DLD1 (cell line): ENCODE results near the gene OGFOD3.

Experiments
- in situ Hi-C: cut with HindIII; loops from 2 replicates; pipeline ENCODE4 v1.10.0; 2017; ENCODE audit warnings: low sequenced_read_pairs

Gene OGFOD3

GRCh38 chr17:82408288-82408937 lies 10.0 kb downstream of the OGFOD3 start:
- in situ Hi-C loops: no loop called here

DNA sequence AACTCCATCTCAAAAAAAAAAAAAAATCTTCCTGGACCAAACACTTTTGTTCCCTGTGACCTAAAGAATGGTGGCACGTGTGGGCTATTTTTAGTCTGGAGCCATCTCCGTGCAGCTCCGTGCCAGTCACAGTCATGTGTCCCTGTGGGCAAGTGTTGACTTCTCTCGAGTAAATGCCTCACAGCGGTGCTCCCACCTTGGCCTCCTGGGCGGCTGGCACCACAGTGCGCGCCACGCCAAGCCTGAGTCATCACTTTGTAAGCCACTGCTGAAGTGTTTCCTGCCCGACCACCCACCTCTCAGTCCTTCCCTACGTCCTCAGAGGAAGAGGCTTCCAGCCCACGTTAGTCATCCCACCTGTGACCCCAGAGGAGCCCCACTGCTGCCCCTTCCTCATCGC lies 11.1 kb downstream of the OGFOD3 start:
- in situ Hi-C loops: no loop called here

- in situ Hi-C loops: no loop called here
Observed at GRCh38 chr17:82406131-82406671, 12.2 kb downstream of the OGFOD3 start.

DNA sequence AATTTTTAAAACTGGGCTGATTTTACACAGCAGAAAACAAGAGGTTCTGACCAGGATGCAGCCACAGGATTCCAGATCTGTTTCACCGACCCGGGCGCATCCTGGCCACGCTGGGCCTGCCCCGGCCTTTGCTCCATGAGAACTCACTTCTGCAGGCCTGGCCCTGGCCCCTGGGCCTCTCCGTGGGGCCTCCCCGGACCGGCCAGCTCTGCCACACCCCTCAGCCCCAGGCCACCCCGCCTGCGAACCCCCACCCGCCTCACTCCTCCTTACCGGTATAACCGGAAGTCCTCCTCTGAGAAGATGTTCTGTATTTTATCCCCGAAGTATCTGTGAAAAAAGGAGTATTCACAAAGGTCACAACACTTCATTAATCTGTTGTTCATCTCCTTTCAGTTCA lies 13.3 kb downstream of the OGFOD3 start:
- in situ Hi-C loops: no loop called here

DNA sequence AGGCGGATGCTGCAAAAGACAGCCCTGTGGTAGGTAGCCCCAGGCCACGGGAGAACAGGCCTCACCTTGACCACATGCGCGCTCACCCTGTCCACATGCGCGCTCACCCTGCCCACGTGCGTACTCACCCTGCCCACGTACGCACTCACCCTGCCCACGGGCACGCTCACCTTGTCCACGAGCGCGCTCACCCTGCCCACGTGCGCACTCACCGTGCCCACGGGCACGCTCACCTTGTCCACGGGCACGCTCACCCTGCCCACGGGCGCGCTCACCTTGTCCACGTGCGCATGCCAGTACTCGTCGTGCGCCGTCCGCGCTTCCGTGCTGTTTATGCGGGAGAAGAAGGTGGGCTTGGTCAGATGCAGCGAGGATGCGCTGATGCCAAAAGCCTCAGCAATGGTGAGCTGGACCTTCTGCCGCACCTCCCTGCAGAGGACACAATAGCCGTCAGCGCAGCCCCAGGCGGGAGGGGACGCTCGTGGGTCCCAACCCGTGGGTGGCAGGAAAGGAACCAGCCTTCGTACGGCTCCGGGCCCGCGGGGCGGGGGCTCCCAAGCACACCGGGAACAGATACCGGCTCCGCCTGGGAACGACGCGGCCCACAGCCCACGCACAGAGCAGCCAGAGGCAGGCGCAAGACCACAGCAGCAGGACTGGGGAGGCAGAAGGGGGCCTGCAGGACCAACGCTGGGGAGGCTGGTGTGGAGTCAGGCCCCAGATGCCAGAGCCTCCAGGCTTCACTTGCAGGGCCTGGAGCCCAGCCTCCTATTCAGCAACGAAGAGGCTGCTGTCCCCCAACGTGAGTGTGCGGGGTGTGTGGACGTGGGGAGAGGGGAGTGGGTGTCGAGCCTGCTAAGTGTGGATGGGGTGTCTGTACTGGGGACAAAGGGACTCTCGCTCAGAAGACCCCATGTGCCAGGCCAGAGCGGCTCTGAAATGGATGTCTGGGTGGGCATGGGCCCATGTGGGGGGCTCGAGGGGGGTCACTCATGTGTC lies 14.4 kb downstream of the OGFOD3 start:
- in situ Hi-C loops: no loop called here

- in situ Hi-C loops: no loop called here
Observed at GRCh38 chr17:82402865-82403264, 15.5 kb downstream of the OGFOD3 start.

- in situ Hi-C loops: no loop called here
Observed at GRCh38 chr17:82400830-82401229, 17.6 kb downstream of the OGFOD3 start.

- in situ Hi-C loops: no loop called here
Observed at GRCh38 chr17:82400206-82400605, 18.2 kb downstream of the OGFOD3 start.

GRCh38 chr17:82399601-82400101 lies 18.7 kb downstream of the OGFOD3 start:
- in situ Hi-C loops: no loop called here

GRCh38 chr17:82399041-82399441 lies 19.3 kb downstream of the OGFOD3 start:
- in situ Hi-C loops: no loop called here

- in situ Hi-C loops: no loop called here
Observed at GRCh38 chr17:82397449-82398335, 20.7 kb downstream of the OGFOD3 start.

DNA sequence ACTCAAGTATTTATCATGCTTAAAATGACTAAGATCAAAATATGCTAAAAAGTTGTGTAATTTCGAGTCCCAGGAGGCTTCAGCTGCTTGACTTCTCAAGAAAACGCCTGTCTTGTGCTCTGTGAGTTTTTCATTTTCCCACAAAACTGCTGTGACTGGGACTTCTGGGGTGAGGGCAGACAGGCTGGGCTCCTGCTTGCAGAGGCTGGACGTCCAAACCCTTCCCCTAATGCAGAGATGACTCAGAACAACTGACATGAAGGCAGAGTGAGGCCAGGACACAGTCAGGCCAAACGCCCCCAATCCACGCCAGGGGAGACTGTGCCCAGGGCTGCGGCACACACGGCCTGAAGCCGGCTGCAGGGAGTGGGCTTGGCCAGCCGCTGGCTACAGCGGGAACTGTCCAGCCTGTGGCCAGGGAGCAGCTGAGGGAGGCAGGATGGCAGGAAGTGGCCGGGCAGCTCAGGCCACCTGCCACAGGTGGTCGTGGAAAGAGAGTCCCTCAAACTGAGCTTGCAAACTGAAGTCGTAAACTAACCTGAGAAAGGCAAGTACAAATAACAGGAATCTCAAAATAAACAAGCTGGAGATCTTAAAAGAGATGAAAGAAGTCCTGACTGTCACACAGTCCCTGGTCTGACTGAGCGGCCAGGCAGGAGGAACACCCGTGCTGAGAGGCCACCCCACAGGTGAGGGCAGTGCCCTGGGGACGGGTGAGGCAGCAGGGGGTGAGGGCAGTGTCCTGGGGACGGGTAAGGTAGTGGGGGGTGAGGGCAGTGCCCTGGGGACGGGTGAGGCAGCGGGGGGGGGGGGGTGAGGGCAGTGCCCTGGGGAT lies 21.6 kb downstream of the OGFOD3 start:
- in situ Hi-C loops: no loop called here

DNA sequence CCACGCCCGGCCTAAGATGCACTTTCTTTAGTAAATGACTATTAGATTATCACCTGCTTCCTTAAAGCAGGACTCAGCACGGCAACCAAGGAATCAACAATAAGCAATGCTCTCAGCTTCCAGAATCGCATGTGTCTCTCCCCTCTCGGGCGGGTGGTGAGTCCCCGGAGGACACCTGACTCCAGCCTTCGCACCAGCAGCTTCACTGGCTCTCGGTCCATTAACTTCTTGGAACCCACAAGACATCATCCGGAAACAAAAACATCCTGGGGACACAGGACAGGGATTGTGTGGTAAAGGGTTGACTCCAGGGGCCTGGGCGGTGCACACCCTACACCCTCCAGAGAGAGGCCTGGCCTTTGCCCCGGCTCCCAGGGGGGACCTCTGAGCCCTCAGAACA lies 24.1 kb downstream of the OGFOD3 start:
- in situ Hi-C loops: no loop called here

GRCh38 chr17:82392941-82393340 lies 25.4 kb downstream of the OGFOD3 start:
- in situ Hi-C loops: no loop called here

DNA sequence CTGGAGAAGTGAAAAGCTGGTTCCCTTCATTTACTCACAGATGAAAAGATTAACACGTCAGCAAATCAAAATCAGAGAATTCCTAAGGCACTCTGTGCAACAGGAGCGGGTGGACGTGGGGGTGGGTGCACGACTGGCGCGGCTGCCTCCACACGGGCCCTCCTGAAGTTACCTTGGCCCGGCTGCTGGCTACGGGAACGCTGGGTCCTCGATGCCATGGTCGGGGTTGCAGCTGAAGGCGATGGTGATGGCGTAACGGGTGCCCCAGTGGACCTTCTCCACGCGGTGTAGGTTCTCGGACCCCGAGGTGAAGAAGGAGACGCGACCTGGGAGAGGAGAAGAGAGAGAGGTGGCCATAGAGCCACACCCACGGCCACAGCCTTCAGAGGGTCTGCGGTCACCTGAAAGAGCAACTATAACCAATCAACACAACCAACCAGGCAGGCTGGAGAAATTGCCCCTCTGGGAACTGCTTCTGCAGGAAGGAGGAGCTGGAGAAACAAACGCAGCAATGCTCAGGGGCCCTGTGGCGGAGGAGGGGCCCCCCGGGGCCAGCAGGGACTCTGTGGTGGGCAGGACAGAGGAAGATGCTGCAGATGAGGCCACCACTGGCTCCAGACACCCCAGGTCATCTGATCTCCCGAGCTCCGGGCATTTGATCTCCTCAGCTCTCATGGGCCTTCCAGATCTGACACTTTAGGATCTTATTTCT lies 26.0 kb downstream of the OGFOD3 start:
- in situ Hi-C loops: no loop called here

DNA sequence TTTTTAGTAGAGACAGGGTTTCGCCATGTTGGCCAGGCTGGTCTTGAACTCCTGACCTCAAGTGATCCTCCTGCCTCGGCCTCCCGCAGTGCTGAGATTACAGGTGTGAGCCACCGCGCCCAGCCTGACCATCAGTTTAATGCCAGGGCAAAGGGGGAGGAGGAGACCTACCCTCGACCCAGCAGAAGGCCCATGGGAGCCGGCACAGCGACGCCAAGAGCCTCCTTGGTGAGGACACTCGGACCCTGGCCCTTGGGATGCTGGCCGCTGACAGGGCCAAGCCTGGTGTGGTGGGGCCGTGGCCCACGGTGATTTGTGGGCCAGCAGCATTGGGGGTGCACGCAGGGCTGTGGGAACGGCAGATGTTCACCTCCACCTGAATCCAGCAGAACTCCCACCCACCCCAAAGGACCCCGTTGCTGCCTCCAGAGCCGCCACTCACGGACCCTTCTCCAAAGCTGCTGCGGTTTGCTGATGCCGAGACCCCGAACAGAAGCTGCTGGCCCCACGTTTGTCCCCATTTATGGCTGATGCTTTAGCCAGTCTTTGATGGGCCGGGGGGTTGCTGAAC lies 26.8 kb downstream of the OGFOD3 start:
- in situ Hi-C loops: no loop called here

DNA sequence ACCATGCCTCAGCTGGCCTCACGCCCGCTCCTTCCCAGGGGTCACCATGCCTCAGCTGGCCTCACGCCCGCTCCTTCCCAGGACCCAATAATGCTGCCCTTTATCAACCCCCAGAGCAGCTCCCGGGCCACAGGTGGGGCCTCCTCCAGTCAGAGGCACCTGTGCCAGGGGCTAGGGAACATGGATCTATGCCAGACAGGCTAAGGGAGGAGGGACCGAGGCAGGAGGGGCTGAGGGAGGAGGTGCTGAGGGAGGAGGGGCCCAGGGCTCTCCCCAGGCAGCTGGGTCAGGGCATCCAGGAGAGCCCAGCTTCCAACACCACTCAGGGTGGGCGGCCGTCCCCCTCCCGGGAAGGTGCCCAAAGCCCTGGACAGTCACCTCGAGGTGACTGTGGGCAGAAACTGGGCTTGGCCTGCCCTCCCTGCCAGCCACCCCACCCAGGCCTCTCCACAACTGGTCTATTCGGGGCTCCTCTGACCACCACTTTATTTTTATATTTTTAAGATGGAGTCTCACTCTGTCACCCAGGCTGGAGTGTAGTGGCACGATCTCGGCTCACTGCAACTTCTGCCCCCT lies 27.4 kb downstream of the OGFOD3 start:
- in situ Hi-C loops: no loop called here
